ENCODE data around the gene PLK3.
A peak's percentile ranks its signal among the peaks of the same experiment; 100 is the strongest.
"Not testable (repeated sequence)": the region's sequence is repeated elsewhere in the genome, so short reads cannot be mapped to it uniquely, and the experiment has no call there.

PLK3 gene

DNA sequence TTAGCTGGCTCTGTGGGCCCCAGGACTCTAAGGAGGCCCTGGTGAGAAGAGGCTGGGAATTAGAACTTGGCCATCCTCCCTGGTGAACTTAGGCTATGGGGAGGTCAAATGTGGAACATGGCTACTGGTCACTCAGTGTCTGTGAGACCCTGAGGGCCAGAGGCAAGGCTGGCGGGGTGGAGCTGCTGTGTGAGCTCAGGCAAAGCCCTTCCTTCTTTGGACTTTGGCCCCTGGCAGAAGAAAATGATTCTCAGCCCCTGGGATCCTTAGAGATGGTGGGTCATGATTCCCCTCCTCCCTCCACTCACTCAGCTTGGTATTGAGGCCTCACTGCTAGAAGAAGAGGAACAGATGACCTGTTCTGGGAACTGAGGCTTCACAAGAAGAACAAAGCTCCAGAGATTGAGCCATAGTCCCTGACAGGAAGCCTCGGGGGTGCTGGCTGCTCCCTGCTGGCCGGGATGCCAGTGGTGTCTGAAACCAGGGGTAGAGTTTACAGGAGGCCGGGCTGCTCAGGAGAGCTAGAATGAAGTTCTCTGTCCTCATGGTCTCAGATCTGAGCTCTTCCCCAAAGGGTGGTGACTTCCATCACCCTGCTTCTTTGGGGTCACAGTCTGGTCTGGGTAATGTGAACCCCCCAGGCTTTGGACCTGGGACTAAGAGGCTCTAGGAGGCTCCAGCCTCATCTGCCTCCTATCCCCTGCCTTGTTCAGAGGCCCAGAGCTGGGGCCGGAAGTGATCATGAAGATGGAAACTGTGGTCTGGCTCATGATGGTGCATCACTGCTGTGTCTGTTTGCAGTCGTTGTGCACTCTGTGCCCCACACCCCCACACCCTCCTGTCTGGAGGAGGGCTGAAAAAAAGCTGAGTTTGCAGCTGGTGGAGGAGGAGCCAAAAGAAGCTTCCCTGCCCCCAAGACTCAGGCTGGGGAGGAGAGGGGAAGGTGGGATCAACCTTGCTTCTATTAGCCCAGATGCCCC is 9.1 kb downstream of the PLK3 start:
- DNase-seq (ENCODE audit: low read depth): peak; percentile 73

DNA sequence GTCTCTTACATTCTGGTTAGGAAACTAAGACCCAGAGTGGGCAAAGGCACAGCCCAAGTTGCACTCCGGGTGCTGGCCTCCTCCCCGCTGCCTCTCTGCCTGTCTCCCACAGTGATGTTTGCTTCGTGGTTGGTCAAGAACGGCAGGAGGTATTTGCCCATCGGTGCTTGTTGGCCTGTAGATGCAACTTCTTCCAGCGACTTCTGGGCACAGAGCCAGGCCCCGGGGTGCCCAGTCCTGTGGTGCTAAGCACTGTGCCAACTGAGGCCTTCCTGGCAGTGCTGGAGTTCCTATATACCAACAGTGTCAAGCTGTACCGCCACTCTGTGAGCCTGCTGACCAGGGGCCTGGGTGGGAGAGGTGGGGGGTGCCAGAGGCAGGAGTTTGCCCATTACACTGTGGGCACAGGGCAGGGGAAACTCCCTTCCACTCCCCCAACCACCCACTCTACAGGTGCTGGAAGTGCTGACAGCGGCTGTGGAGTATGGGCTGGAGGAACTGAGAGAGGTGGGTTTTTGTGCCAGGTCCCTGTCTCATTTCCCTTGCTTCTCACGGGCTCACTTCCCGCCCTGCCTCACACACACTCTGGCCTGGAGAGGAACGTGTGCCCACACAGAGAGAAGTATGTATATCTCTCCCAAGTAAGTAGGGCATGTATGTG is 10.1 kb downstream of the PLK3 start:
- DNase-seq (ENCODE audit: low read depth): no peak

DNA sequence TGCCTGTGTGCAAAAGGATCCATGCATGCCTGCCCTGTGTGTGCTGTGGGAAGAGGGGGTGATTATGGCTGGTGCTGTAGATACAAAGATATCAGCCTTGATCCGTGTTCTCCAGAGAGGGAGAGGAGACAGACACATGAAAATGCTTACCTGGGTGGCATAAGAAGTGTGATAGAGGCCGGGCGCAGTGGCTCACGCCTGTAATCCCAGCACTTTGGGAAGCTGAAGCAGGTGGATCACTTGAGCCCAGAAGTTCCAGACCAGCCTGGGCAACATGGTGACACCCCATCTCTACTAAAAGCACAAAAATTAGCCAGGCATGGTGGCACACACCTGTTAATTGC is 10.6 kb downstream of the PLK3 start:
- DNase-seq (ENCODE audit: low read depth): not testable (repeated sequence)

- DNase-seq (ENCODE audit: low read depth): no peak
Measured at GRCh38 chr1:44811234-44811633, 11.1 kb downstream of the PLK3 start.

DNA sequence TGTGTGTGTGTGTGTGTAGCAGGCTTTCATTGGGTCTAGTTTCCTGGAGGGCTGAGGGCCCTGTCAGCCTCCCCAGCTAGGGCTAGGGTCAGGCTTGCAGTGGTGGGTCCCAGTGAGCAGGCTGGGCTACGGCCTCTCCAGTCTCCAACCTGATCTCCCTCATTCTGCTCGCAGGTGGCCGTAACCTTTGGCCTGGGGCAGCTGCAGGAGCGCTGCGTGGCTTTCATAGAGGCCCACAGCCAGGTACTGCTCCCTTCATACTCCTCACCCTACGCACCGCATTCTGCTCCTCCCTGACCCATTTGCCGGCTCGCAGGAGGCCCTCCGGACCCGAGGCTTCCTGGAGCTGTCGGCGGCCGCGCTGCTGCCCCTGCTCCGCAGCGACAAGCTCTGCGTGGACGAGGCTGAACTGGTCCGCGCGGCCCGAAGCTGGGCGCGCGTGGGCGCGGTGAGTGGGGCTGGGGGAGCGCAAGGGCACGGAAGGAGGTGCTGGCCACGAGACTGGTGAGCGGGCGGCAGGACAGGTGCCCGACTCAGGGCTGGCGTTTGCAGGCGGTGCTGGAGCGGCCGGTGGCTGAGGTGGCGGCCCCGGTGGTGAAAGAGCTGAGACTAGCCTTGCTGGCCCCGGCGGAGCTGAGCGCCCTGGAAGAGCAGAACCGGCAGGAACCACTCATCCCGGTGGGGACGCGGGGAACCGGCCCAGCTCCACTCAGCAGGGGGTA is 12.8 kb downstream of the PLK3 start:
- DNase-seq (ENCODE audit: low read depth): no peak

GRCh38 chr1:44815926-44816325 is 15.7 kb downstream of the PLK3 start:
- not testable (repeated sequence) for DNase-seq (ENCODE audit: low read depth)

DNA sequence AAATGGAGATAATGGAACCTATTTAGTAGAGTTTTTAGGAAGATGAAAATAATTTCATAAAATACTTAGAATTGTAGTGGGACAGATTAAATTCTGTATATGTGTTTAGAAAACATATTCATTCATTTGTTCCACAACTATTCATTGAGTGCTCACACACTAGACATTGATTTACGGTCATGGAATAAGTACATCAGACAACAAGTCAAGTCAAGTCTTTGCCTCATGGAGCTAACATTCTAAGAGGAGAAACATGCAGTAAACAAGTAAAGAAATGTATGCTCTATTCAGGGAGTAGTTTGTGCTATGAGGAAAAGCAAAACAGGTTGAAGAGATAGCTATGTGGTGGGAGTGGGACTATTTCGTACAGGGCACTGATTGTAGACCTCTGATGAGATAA is 17.1 kb downstream of the PLK3 start:
- DNase-seq (ENCODE audit: low read depth): no peak

- no peak for DNase-seq (ENCODE audit: low read depth)
Measured at GRCh38 chr1:44817771-44818495, 17.8 kb downstream of the PLK3 start.

DNA sequence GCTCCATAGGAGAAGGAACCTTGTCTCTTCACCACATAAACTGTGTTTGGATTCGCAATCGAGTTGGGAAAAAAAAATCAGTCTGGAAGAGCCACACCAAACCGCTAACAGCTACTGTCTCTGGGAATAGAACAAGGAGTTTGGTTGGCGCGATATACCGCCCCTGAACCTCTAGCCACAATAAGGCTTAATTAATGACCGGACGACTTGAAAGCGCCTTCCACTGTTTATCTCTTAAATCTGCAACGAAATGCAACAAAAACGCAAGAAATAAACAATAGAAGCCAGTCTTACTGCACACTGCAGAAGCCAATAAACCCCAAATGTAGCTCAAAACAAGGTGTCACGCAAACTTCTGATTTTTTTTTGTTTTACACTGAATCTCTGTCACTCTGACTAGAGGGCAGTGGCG is 19.0 kb downstream of the PLK3 start:
- no peak for DNase-seq (ENCODE audit: low read depth)

- peak; percentile 80 for DNase-seq (ENCODE audit: low read depth)
Measured at GRCh38 chr1:44819608-44820327, 19.6 kb downstream of the PLK3 start.

- no peak for DNase-seq (ENCODE audit: low read depth)
Measured at GRCh38 chr1:44820328-44821239, 20.4 kb downstream of the PLK3 start.

GRCh38 chr1:44821240-44821715 is 21.1 kb downstream of the PLK3 start:
- DNase-seq (ENCODE audit: low read depth): no peak

GRCh38 chr1:44822131-44822701 is 22.0 kb downstream of the PLK3 start:
- no peak for DNase-seq (ENCODE audit: low read depth)

GRCh38 chr1:44822981-44823451 is 22.8 kb downstream of the PLK3 start:
- DNase-seq (ENCODE audit: low read depth): no peak

GRCh38 chr1:44824392-44824791 is 24.2 kb downstream of the PLK3 start:
- DNase-seq (ENCODE audit: low read depth): not testable (repeated sequence)

- no peak for DNase-seq (ENCODE audit: low read depth)
Measured at GRCh38 chr1:44826375-44827196, 26.4 kb downstream of the PLK3 start.

DNA sequence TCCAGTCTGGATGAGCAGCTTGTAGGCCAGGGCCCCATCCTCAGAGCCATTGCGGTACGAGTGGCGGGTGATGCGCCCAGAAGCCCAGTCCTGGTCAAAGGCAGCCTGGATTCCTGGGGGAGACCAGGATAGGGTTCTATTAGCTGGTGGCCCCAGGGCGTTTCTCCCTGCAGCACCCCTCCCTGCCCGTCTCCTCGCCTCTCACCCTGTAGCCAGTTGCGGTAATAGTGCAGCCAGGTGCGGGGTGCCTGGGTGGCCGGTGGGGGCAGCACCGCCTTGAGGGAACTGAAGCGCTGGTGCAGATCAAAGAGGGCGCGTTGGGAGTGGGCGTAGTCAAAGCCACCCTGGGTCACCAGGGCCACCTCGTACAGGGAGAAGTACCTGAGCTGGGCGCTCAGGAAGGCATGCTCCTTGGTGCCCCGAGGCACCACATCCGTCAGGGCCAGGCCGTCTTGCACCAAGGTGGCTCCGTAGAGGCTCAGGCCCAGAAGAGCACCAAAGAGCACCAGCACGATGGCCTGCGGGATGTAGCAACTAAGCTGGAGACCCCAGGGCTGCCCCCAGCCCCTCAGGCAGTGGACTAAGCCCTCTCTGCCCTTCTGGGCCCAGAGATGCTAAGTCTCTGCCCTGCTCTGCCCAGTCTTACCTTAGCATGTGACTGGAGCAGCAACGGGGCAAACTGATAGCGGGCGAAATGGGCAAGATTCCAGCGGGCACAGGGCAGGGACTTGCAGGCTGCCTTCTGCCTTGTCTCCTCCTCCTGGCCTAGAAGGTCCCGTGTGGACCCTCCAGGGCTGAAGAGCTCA is 27.2 kb downstream of the PLK3 start:
- no peak for DNase-seq (ENCODE audit: low read depth)

Measured in stromal cell of bone marrow (primary cell).